PC-3 (cell line): ENCODE results near the gene FZD8. TPM values are rescaled to one million over a fixed set of nuclear protein-coding genes. Genes with fewer than 3 reads are reported as not detected.
A peak's percentile ranks its signal among the peaks of the same experiment; 100 is the strongest.

ENCODE experiments used
- ATAC-seq: fragments of 200-7000 bp; cut with Tn5 transposase; 2 replicates; pipeline ENCODE4 v1.9.1; 2020; ENCODE audit warnings: mild to moderate bottlenecking, moderate library complexity
- BruUV-seq: library from RNA; stranded (reverse); fragments of 400-500 nt; replicated peaks from 2 replicates; lab custom pipeline; 2021; lab: Mats Ljungman, UMichigan
- CTCF ChIA-PET: fragments of 300-600 bp; sonication (Branson Sonifier 250); formaldehyde crosslinking; loops from one replicate; lab custom pipeline; 2022; ENCODE audit warnings: antibody characterized with exemption; lab: Charles Lee
- POLR2A ChIA-PET: fragments of 300-600 bp; sonication (Branson Sonifier 250); formaldehyde crosslinking; loops from one replicate; lab custom pipeline; 2022; ENCODE audit warnings: antibody characterized with exemption; ENCODE audit not compliant: unreplicated experiment; lab: Charles Lee
- DNase-seq: peaks from one replicate; pipeline ENCODE4 v3.0.0-alpha.2; 2015
- H2AFZ ChIP-seq: fragments of 300-600 bp; sonication (generic); 2 replicates; pipeline ENCODE4 v1.6.0; 2016; ENCODE audit warnings: antibody characterized with exemption, low read length
- H3F3A ChIP-seq: fragments of 300-600 bp; sonication (generic); one replicate; pipeline ENCODE4 v1.6.0; 2017; ENCODE audit warnings: antibody characterized with exemption, low read length, control low read depth, mild to moderate bottlenecking; ENCODE audit not compliant: unreplicated experiment
- H3K27ac ChIP-seq: fragments of 300-600 bp; sonication (generic); 2 replicates; pipeline ENCODE4 v1.5.1; 2016; ENCODE audit warnings: mild to moderate bottlenecking, low read length
- H3K27me3 ChIP-seq: fragments of 300-600 bp; sonication (generic); 2 replicates; pipeline ENCODE4 v1.6.1; 2016; ENCODE audit warnings: low read length, mixed read lengths
- H3K36me3 ChIP-seq: fragments of 300-600 bp; sonication (generic); 2 replicates; pipeline ENCODE4 v1.6.1; 2016; ENCODE audit warnings: low read depth, mixed run types, low read length, mixed read lengths
- H3K4me1 ChIP-seq: fragments of 300-600 bp; sonication (generic); 2 replicates; pipeline ENCODE4 v1.5.1; 2016; ENCODE audit warnings: low read length; ENCODE audit not compliant: insufficient read depth
- H3K4me2 ChIP-seq: fragments of 300-600 bp; sonication (generic); 2 replicates; pipeline ENCODE4 v1.6.0; 2016; ENCODE audit warnings: low read length
- H3K4me3 ChIP-seq: fragments of 300-600 bp; sonication (generic); 2 replicates; pipeline ENCODE4 v1.5.1; 2016; ENCODE audit warnings: mild to moderate bottlenecking, low read length, mixed read lengths
- H3K79me2 ChIP-seq: fragments of 300-600 bp; sonication (generic); 2 replicates; pipeline ENCODE4 v1.6.1; 2017; ENCODE audit warnings: low read length, mixed read lengths
- H3K9ac ChIP-seq: fragments of 300-600 bp; sonication (generic); 2 replicates; pipeline ENCODE4 v1.6.0; 2016; ENCODE audit warnings: mild to moderate bottlenecking, low read length
- H3K9me2 ChIP-seq: fragments of 300-600 bp; sonication (generic); replicated peaks from 2 replicates; pipeline ENCODE4 v1.6.1; 2016; ENCODE audit warnings: mixed run types, low read length, mixed read lengths
- H3K9me3 ChIP-seq: fragments of 300-600 bp; sonication (generic); 2 replicates; pipeline ENCODE4 v1.6.1; 2016; ENCODE audit warnings: low read length, mixed read lengths
- H4K20me1 ChIP-seq: fragments of 300-600 bp; sonication (generic); 2 replicates; pipeline ENCODE4 v1.6.1; 2016; ENCODE audit warnings: low read length, mixed read lengths
- CTCF ChIP-seq: fragments of 300-600 bp; sonication (generic); conservative IDR thresholded peaks from 2 replicates; pipeline ENCODE4 v1.5.1; 2017; ENCODE audit warnings: antibody characterized with exemption, low read depth, mild to moderate bottlenecking, low read length
- EZH2 ChIP-seq: fragments of 300-600 bp; sonication (generic); IDR thresholded peaks from one replicate; pipeline ENCODE4 v1.6.1; 2017; ENCODE audit warnings: antibody characterized with exemption, mild to moderate bottlenecking, low read length; ENCODE audit not compliant: unreplicated experiment
- EZH2phosphoT487 ChIP-seq: fragments of 300-600 bp; sonication (generic); IDR thresholded peaks from 2 replicates; pipeline ENCODE4 v1.6.1; 2018; ENCODE audit warnings: mild to moderate bottlenecking, antibody characterized with exemption, low read length, borderline replicate concordance
- intact Hi-C: fragments of 100-400 bp; cut with micrococcal nuclease; formaldehyde crosslinking; loops from 2 replicates; pipeline ENCODE4 v1.9.0; 2023
- total RNA-seq: library from RNA; depleted of rRNA; stranded (reverse); fragments of >200 nt; gene quantifications from 2 replicates; pipeline ENCODE4 v1.2.3, GENCODE V29; 2014

FZD8 gene
- total RNA-seq, 1 experiment from 2014 or later, result 275 TPM

GRCh38 chr10:35613597-35614226 is 28.4 kb downstream of the FZD8 start:
- H3K9me2 ChIP-seq, result no peaks in the 10 kb centered on the region
- no peaks in the 10 kb centered on the region for H3K79me2 ChIP-seq
- ChIA-PET CTCF (interaction anchor here (0.5 to 3.6 kb wide), 48 partner anchors 9 to 1882 kb away, joined by 3 to 94 read pairs (median 4); no protein-coding TSS in a partner anchor), POLR2A (interaction anchor here (0.5 to 1.0 kb wide), 3 partner anchors 20 to 1058 kb away, joined by 4 to 7 read pairs (median 6); no protein-coding TSS in a partner anchor)
- H3K4me2 ChIP-seq, result peak overlapping the region; percentile 11
- peaks cover 8% of the 10 kb centered on the region for H3K4me1 ChIP-seq
- no TSS peak for BruUV-seq
- H3K4me3 ChIP-seq, result no peak overlapping the region
- no peak overlapping the region for H3K9ac ChIP-seq
- H2AFZ ChIP-seq, result 0 out of 2 replicates have a peak overlapping the region, but pooled peaks have one; percentile 7
- intact Hi-C loops, result loop anchor here (1.0 to 5.0 kb wide), 4 partner anchors 20 to 1649 kb away; no protein-coding TSS in a partner anchor
- TF ChIP-seq CTCF (peak; percentile 100), EZH2 (no peak)
- H3K9me3 ChIP-seq, result no peaks in the 10 kb centered on the region
- H3K27me3 ChIP-seq, result no peaks in the 10 kb centered on the region
- ATAC-seq (peak; percentile 96), DNase-seq (peak; percentile 92)
- no peaks in the 10 kb centered on the region for H3K36me3 ChIP-seq
- no peaks in the 10 kb centered on the region for H3F3A ChIP-seq
- no peaks in the 10 kb centered on the region for H4K20me1 ChIP-seq
- H3K27ac ChIP-seq, result no peak overlapping the region

GRCh38 chr10:35613107-35613440 is 29.0 kb downstream of the FZD8 start:
- no peak for TF ChIP-seq EZH2
- Histone ChIP-seq H2AFZ (no peak overlapping the region), H3K36me3 (no peaks in the 10 kb centered on the region), H3K9me2 (no peaks in the 10 kb centered on the region), H3K4me1 (peaks cover 11% of the 10 kb centered on the region), H3K27me3 (no peaks in the 10 kb centered on the region), H3K9me3 (no peaks in the 10 kb centered on the region), H3K79me2 (no peaks in the 10 kb centered on the region), H3K27ac (no peak overlapping the region), H4K20me1 (no peaks in the 10 kb centered on the region), H3K4me2 (no peak overlapping the region), H3F3A (no peaks in the 10 kb centered on the region), H3K9ac (no peak overlapping the region), H3K4me3 (no peak overlapping the region)
- intact Hi-C loops, result loop anchor here (5.0 kb wide), 1 partner anchor 1649 kb away; no protein-coding TSS in a partner anchor
- POLR2A ChIA-PET, result no interaction called here
- ATAC-seq (no peak), DNase-seq (no peak)
- no TSS peak for BruUV-seq
- CTCF ChIA-PET, result interaction anchor here (0.6 to 3.6 kb wide), 19 partner anchors 9 to 1882 kb away, joined by 3 to 94 read pairs (median 9); no protein-coding TSS in a partner anchor

- ChIA-PET POLR2A (no interaction called here), CTCF (interaction anchor here (0.6 to 3.6 kb wide), 11 partner anchors 8 to 1534 kb away, joined by 3 to 94 read pairs (median 5); no protein-coding TSS in a partner anchor)
- no peak for TF ChIP-seq EZH2
- TF ChIP-seq EZH2phosphoT487, result no peak
- TF ChIP-seq CTCF, result no peak
- Histone ChIP-seq H2AFZ (no peak overlapping the region), H3K9me3 (no peaks in the 10 kb centered on the region), H3K27ac (no peak overlapping the region), H3K9ac (no peak overlapping the region), H3K4me3 (no peak overlapping the region), H3K36me3 (no peaks in the 10 kb centered on the region), H3F3A (no peaks in the 10 kb centered on the region), H3K27me3 (no peaks in the 10 kb centered on the region), H3K9me2 (no peaks in the 10 kb centered on the region), H3K4me1 (peaks cover 16% of the 10 kb centered on the region), H3K4me2 (no peak overlapping the region), H4K20me1 (no peaks in the 10 kb centered on the region), H3K79me2 (no peaks in the 10 kb centered on the region)
- no peak for ATAC-seq
- intact Hi-C loops, result loop anchor here (5.0 kb wide), 1 partner anchor 1650 kb away; no protein-coding TSS in a partner anchor
- no TSS peak for BruUV-seq
- DNase-seq, result no peak
Observed at GRCh38 chr10:35612385-35613106, 29.6 kb downstream of the FZD8 start.
